ENCODE results near the gene ID2. TPM values are rescaled to one million over a fixed set of nuclear protein-coding genes. Genes with fewer than 3 reads are reported as not detected.

The ID2 gene
- total and polyA plus RNA-seq, 7 donors = 4.1 to 33.0 (median 14.7) TPM

DNA sequence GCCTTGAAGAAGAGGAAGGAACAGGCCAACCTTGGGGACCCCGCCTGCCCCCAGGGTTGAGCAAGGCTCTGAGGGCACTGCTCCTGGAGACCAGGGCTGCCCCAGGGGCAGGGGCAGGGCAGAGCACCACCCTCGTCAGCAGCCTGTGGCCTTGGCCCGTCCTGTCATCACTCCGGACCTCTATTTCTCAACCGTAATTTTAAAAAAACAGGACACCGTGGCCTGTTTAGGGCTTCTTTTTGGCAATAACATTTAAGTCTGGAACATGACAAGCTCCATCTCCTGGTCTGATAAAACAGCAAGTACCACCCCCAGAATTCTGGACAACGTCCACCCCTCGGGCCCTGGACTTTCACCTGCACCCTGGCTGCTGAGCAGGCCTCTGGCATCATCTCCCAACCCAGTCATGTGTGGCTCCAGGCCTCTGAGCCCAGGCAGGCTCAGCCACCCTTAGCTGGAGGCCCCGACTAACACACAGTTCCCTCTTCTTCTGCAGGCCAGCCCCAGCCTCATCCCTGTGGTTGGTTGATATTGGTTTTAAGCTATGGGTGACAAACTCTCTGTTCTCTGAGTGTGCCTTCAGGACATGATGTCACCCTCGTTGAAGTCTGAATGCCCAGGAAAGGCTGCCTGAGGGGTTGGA is 22.6 kb upstream of the ID2 start:
- DNase-seq (no peak), ATAC-seq (peak in 1 of 4 donors; percentile 13)
- Histone ChIP-seq H3K9me3 (no peaks in the 10 kb centered on the region), H3K27ac (peak overlapping the region; percentile 13), H3K4me3 (no peak overlapping the region), H3K27me3 (ENCODE audit: insufficient read depth in 3 of 3, low read length in 2 of 3) (no peaks in the 10 kb centered on the region), H3K36me3 (ENCODE audit: insufficient read depth in 1 of 2, low read depth in 1 of 2) (no peaks in the 10 kb centered on the region), H3K4me1 (peaks cover 5% of the 10 kb centered on the region)
- WGBS, 3 donors = 74 to 84% (median 79%) methylated on average over 10 of the region's 10 CpGs
- intact Hi-C loops (cut with DNase I) = no loop called here
- TF ChIP-seq, protein P1, sequence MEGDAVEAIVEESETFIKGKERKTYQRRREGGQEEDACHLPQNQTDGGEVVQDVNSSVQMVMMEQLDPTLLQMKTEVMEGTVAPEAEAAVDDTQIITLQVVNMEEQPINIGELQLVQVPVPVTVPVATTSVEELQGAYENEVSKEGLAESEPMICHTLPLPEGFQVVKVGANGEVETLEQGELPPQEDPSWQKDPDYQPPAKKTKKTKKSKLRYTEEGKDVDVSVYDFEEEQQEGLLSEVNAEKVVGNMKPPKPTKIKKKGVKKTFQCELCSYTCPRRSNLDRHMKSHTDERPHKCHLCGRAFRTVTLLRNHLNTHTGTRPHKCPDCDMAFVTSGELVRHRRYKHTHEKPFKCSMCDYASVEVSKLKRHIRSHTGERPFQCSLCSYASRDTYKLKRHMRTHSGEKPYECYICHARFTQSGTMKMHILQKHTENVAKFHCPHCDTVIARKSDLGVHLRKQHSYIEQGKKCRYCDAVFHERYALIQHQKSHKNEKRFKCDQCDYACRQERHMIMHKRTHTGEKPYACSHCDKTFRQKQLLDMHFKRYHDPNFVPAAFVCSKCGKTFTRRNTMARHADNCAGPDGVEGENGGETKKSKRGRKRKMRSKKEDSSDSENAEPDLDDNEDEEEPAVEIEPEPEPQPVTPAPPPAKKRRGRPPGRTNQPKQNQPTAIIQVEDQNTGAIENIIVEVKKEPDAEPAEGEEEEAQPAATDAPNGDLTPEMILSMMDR (IDR thresholded peaks at IDR 0.05) = no peak

GRCh38 chr2:8659735-8660492 is 21.9 kb upstream of the ID2 start:
- DNase-seq = peak in 1 of 2 donors; percentile 37
- Histone ChIP-seq H3K9me3 (no peaks in the 10 kb centered on the region), H3K27me3 (ENCODE audit: insufficient read depth in 3 of 3, low read length in 2 of 3) (no peaks in the 10 kb centered on the region), H3K36me3 (ENCODE audit: insufficient read depth in 1 of 2, low read depth in 1 of 2) (no peaks in the 10 kb centered on the region), H3K27ac (peak overlapping the region; percentile 13), H3K4me3 (no peak overlapping the region), H3K4me1 (peaks cover 5% of the 10 kb centered on the region)
- intact Hi-C loops (cut with DNase I) = no loop called here
- ATAC-seq = peak; percentile 74 to 81 (median 80)
- TF ChIP-seq, protein P1 (IDR thresholded peaks at IDR 0.05) = no peak
- WGBS, 3 donors = 34 to 43% (median 37%) methylated on average over 18 of the region's 18 CpGs

- ATAC-seq (no peak), DNase-seq (no peak)
- no peaks in the 10 kb centered on the region for H3K27me3 ChIP-seq (ENCODE audit: insufficient read depth in 3 of 3, low read length in 2 of 3)
- TF ChIP-seq, protein P1 (IDR thresholded peaks at IDR 0.05) = no peak
- H3K27ac ChIP-seq = no peak overlapping the region
- WGBS, 3 donors = 76 to 92% (median 85%) methylated on average over 6 of the region's 6 CpGs
- H3K4me1 ChIP-seq = peaks cover 5% of the 10 kb centered on the region
- intact Hi-C loops (cut with DNase I) = no loop called here
- H3K4me3 ChIP-seq = no peak overlapping the region
- no peaks in the 10 kb centered on the region for H3K9me3 ChIP-seq
- H3K36me3 ChIP-seq (ENCODE audit: insufficient read depth in 1 of 2, low read depth in 1 of 2) = no peaks in the 10 kb centered on the region
Measured at GRCh38 chr2:8661235-8661634, 20.6 kb upstream of the ID2 start.

DNA sequence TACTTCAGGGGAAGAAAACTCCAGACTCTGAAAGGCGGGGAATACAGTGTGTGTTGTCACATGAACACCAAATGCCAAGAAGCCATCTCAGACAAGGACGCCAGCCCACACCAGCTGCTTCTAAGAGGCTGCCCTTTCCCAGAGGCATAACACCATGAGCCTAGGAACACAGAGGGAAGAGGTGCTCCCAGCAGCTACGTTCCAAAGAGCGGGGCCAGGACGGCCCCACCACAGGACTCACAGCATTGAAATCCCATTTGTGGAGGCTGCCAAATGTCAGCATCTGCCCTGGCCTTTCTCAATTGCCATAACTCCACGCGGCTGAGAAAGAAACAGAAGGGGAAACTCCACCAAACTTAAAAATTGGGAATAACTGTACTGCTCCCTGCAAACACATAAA is 20.1 kb upstream of the ID2 start:
- Histone ChIP-seq H3K9me3 (no peaks in the 10 kb centered on the region), H3K36me3 (ENCODE audit: insufficient read depth in 1 of 2, low read depth in 1 of 2) (no peaks in the 10 kb centered on the region), H3K4me3 (no peak overlapping the region), H3K27ac (no peak overlapping the region), H3K27me3 (ENCODE audit: insufficient read depth in 3 of 3, low read length in 2 of 3) (no peaks in the 10 kb centered on the region), H3K4me1 (peaks cover 5% of the 10 kb centered on the region)
- ATAC-seq (peak in 2 of 4 donors; percentile 28 to 42), DNase-seq (peak in 1 of 2 donors; percentile 57)
- intact Hi-C loops (cut with DNase I) = no loop called here
- WGBS, 3 donors = 44 to 67% (median 46%) methylated on average over 7 of the region's 7 CpGs
- TF ChIP-seq, protein P1 (IDR thresholded peaks at IDR 0.05) = no peak
